ENCODE measurements around the gene CHFR.
"Not testable (repeated sequence)": the region's sequence is repeated elsewhere in the genome, so short reads cannot be mapped to it uniquely, and the experiment has no call there.

CHFR gene, protein sequence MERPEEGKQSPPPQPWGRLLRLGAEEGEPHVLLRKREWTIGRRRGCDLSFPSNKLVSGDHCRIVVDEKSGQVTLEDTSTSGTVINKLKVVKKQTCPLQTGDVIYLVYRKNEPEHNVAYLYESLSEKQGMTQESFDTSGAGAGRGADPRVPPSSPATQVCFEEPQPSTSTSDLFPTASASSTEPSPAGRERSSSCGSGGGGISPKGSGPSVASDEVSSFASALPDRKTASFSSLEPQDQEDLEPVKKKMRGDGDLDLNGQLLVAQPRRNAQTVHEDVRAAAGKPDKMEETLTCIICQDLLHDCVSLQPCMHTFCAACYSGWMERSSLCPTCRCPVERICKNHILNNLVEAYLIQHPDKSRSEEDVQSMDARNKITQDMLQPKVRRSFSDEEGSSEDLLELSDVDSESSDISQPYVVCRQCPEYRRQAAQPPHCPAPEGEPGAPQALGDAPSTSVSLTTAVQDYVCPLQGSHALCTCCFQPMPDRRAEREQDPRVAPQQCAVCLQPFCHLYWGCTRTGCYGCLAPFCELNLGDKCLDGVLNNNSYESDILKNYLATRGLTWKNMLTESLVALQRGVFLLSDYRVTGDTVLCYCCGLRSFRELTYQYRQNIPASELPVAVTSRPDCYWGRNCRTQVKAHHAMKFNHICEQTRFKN

DNA sequence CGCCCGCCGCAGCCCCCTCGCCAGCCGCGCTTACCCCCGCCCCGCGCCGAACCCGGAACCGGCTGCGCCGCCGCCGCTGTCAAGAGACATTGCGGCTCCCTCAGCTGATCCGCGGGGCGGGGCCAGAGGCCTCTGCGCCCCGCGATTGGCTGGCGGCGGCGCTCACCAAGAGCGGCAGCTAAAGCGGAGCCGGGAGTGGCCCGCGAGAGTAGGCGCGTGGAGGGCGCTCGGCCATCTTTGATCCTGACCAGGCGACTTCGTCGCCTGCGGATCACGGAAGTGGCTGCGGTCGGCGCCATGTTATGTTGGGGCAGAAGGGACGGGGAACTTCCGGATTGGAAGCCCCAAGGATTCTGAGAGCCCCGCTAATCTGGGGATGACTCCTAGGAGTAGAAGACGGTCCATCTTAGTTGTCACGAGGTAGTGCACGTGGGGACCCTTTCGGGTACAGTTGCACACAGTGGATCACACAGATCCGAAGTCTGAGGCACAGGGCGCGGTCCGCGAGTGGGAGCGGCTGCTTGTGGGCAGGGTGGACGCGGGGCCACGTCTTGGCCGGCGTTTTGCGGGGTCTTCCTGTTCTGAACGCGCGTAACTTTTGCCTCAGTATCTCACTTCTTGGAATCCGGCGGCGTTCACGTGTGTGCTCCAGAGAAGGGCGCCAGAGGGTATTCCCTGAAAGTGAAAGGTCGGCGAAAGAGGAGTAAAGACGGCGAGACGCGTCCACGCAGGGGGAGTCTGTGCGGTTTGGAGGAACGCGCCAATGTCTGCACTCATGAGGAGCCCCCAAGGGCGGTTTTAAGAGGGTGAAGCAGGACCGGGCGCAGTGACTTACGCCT, at the start of gene CHFR:
Gene CHFR, minus strand, starts transcription at position 93 of the 839 bp plus-strand sequence. CDS start 277 bp downstream, outside the sequence.
- DNase-seq, result peak; percentile 94 to 97

DNA sequence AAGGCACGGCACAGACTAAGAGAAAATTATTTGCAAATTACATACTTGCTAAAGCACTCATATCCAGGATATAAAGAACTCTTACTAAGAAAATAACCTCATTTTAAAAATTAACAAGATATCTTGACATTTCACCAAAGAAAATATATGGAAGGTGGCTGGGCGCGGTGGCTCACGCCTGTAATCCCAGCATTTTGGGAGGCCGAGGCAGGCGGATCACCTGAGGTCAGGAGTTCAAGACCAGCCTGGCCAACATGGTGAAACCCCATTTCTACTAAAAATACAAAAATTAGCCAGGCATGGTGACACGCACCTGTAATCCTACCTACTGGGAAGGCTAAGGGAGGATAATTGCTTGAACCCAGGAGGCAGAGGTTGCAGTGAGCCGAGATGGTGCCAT, 49.5 kb upstream of the CHFR start:
- not testable (repeated sequence) for DNase-seq

DNA sequence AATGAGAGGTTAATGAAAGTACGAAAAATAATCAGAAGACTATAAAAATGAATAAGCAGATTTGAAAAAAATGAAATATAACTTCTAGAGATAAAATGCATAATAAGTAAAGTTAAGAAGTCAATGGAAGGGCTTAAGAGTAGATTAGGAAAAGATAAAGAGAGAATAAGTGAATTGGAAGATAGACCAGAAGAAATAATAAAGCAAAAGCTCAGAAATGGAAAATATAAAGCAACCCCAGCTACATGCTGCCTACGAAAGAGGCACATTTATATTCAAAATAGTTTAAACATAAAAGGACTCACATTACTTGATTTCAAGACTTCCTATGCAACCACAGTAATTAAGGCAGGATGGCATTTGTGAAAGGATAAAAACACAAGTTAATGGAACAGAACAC, 48.8 kb upstream of the CHFR start:
- DNase-seq, result no peak

DNA sequence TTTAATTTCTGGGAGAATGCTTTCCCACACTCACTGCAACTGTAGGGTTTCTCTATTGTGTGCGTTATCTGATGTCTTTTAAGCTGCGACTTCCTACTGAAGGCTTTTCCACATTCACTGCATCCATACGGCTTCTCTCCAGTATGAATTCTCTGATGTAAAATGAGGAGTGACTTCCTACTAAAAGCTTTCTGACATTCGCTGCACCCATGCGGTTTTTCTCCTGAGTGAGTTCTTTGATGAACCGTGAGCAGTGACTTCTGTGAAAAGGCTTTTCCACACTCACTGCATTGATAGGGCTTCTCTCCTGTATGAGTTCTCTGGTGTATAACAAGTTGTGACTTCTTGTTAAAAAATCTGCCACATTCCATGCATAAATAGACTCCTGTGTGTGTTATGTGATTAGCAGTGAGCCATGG, 39.0 kb upstream of the CHFR start:
- no peak for DNase-seq

DNA sequence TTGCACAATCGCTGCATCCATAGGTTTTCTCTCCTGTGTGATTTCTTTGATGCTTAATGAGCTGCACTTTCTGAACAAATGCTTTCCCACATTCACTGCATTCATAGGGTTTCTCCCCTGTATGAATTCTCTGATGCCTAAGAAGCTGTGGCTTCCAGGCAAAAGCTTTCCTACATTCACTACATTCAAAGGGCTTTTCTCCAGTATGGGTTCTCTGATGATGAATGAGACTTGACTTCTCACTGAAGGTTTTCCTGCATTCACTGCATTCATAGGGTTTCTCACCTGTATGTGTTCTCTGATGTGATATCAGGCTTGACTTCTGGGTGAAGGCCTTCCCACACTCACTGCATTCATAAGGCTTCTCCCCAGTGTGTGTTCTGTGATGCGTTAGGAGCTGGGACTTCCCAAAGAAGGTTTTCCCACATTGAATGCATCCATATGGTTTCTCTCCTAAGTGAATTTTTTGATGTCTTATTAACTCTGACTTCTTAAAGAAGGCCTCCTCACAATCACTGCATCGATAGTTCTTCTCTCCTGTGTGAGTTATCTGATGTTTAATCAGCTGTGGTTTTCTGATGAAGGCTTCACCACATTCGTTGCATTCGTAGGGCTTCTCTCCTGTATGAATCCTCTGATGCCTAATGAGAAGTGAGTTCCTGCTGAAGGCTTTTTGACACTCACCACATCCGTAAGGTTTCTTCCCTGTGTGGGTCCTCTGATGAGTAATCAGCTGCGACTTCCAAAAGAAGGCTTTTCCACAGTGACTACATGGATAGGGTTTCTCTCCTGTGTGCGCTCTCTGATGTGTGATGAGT, 38.4 kb upstream of the CHFR start:
- DNase-seq, result no peak

DNA sequence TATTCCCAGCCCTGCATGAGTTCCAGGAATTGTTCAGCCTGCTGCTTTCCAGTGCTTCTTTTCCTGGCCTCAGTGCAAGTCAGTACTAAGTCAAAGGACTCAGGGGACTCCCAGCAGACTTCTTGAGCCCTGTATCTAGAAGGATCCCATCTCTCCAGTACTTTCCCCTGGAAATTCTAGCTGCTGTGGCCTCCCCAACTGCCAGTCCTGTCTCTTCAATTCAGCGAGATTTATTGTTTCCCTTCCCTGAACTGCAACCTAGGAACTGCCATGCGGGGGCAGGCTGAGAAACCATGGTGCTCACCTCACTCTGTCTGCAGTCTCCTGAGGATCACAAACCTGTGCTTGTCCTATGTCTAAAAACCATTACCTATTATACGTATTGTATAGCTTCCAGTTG, 37.0 kb upstream of the CHFR start:
- DNase-seq, result no peak

DNA sequence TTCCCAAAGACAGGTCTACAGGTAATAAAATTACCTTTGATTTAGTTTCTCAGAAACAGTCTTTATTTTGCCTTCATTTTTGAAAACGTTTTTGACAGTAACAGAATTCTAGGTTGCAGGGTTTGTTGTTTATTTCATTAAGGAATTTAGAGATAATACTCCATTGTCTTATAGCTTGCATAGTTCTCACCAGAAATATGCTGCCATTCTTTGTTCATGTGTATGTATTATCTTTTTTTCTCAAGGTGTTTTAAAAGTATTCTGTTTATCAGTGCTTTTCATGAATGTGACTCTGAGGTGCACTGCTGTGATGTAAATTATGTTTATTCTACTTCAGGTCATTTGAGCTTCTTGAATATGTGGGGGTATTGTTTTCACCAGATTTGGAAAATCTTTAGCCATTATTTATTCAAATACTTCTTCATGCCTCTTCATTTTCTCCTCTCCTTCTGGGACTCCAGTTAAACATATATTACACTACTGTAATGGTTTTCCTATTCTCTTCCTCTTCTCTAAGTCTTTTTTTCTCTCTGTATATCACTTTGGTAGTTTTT, 36.0 kb upstream of the CHFR start:
- DNase-seq, result no peak

DNA sequence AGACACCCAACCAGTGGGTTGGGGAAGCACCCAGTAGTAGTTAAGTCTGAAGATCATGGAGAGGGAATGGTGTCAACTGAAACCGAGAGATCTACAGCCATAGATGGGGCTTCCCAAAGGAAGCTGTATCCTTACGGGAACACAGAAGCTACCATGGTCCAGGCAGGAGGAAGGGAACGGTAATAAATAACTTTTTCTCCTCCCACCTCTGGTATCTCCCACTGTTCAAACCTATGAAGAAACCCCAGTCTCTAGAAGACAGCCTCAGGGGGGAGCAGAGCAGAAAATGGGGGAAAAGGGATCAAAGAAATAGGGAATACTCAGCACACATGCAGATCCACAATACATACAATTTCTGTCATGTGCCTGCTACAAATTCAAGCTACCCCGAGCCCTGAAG, 35.3 kb upstream of the CHFR start:
- DNase-seq, result no peak

DNA sequence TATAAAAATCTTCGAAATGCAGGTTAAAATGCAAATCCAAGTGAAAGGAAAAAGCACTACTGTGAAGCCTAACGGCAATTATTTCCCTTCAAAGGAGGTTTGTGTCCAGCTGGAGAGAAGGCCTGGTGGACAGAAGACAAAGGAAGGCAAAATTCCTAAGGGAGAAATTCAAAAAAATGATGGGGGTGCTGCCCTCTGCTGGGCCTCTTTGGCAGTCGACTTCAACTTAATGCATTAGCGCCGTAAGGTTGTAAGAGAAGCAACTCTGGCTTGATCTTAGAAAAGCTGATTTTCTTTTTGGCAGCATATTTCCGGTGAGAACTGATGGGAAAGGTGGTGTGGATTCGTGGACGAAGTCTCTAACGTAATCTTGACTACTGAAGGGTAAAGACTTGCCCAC, 34.3 kb upstream of the CHFR start:
- DNase-seq, result no peak

DNA sequence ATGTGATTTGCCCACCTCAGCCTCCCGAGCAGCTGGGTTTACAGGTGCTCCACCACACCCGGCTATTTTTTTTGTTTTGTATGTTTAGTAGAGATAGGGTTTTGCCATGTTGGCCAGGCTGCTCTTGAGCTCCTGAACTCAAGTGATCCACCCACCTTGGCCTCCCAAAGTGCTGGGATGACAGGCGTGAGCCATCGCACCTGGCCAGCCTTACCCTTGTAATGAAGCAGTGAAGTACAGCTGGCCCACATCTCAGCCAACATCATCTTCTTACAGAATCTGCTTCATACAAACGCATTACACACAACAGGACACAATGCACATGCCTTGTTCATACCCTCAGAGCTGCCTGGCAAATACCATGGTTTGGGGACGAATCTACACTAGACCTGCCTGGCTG, 31.3 kb upstream of the CHFR start:
- no peak for DNase-seq

DNA sequence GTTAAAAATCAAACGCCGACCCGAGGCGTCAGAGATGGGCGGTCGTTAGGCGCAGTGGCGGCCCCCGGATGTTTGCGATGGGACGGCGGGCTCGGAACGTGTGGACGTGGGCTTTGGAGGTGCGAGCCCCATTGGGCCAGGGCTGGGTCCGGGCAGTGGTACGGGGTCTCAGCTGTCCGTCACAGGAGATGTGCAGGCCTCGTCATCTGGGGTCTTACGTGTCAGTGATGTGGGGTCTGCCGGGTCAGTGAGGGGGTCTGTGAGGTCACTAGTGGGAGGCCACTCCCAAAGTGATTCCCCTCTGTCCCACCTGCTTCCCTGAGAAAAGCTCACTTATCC, 21.6 kb upstream of the CHFR start:
- DNase-seq, result no peak

DNA sequence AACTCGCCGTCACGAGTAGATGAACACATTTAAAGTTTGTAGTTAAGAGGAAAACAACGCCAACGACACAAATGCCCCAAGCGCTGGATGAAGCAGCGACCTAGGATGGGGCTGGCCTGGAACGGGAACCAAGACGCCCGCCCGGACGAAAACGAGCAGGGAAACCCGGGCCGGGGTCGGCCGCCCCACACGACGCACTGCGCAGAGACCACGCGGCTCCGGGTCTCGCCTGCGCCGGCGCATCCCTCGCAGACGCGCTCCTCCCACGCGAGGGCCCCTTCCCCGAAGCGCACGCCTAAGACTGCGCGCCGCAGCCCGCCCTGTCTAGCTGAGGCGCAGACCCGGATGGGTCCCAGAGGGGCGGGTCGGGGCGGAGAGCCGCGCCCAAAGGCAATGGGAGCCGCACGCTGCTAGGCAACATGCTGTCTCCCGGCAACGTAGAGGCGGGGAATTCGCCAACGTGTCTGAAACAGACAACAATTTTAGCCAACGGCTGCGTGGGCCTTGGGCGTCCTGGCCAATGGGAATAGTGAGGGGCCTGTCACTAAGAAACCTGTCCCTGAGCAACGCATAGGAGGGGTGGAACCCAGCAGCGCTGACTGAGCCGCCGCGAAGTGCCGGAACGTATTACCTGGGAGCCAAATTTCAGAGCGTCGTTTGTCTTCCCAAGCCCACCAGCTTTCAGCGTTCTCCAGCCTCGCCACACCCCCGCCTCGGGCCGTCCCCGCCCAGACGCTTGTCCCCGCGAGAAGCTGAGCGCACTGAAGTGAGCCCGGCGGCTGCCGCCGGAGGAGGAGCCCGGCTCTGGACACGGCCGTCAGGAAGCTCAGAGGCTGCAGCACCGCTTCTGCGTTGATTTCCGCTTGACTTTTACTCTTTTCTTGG, 21.0 kb upstream of the CHFR start:
- DNase-seq, result peak; percentile 92 to 93

DNA sequence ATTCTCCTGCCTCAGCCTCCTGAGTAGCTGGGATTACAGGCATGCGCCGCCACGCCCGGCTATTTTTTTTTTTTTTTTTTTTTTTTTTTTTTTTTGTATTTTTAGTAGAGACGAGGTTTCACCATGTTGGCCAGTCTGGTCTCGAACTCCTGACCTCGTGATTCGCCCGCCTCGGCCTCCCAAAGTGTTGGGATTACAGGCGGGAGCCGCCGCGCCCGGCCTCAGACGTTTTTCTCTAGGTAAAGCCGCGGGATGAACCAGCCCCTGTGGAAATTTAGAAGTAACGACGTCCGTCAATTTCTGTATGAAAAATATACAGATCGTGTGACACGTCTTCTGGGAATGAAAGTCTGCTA, 20.4 kb upstream of the CHFR start:
- DNase-seq, result not testable (repeated sequence)

DNA sequence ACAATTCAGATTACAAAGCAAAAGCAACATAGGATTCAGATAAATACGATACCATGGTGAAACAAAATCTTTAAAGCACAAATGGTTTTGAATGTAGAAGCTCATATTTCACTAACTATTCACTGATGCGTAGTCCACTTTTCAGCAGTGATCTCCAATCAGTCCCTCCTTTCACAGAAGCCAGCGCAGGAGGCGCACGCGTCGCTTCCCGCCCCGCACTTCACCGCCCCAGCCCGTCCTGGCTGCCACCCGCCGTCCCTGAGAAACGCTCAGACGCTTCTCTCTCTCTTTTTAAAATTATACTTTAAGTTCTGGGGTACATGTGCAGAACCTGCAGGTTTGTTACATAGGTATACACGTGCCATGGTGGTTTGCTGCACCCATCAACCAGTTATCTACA, 19.8 kb upstream of the CHFR start:
- no peak for DNase-seq

DNA sequence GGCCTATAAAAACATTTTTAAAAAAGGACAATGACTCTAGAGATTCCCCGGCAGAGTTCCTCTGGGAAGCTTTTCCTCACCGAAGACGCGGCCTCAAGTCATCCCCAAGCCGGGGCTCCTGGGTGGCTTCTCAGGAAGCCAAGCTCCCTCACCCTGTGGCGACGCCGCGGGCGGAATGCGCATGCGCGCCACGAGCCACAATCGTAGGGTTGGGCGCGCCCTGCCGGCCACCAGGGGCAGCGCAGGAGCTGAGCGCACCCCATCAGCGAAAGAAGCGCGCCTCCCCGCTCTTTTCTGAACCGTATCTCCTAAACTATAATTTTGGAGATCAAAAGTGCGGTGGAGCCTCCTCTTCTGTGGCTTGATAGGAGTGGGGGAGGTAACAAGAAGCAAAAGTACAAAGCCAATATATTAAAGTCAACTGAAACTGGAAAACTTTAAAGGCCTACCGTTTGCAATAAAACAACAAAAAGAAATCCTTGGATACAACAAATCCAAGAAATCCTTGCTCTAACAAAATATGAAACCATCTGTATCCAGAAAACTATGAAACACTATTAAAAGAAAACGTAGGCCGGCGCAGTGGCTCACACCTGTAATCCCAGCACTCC, 17.4 kb upstream of the CHFR start:
- DNase-seq, result peak in 1 of 2 donors; percentile 31

DNA sequence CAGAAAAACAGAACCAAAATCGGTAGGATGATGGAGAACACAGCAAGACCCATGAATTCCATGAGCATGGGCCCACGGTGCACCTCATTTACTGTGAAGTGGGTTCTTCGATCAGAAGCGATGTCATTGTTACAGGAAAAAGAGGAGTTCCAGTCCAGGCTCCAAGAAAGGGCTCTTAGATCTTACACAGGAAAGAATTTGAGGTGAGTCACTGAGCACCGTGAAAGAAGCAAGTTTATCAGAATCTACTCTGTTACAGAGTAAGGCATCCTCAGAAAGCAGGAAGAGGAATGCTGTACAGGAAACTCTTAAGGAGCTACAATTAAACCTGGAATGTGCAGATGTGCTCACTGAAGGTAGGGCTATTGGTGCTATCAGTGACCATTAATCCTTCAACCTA, 11.6 kb upstream of the CHFR start:
- no peak for DNase-seq

DNA sequence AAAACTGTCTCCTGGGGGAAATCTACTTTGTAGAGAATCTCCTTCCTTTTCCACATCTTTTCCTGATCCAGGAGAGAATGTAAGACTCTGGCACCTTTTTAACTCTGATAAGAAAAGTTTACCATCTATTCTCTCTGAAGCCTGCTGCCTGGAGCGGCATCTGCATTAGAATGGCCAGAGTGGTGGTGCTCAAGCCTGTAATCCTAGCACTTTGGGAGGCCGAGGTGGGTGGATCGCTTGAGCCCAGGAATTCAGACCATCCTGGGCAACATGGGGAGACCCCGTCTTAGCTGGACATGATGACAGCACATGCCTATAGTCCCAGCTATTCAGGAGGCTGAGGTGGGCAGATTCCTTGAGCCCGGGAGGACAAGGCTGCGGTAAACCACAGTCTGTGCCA, 1.4 kb upstream of the CHFR start:
- no peak for DNase-seq

DNA sequence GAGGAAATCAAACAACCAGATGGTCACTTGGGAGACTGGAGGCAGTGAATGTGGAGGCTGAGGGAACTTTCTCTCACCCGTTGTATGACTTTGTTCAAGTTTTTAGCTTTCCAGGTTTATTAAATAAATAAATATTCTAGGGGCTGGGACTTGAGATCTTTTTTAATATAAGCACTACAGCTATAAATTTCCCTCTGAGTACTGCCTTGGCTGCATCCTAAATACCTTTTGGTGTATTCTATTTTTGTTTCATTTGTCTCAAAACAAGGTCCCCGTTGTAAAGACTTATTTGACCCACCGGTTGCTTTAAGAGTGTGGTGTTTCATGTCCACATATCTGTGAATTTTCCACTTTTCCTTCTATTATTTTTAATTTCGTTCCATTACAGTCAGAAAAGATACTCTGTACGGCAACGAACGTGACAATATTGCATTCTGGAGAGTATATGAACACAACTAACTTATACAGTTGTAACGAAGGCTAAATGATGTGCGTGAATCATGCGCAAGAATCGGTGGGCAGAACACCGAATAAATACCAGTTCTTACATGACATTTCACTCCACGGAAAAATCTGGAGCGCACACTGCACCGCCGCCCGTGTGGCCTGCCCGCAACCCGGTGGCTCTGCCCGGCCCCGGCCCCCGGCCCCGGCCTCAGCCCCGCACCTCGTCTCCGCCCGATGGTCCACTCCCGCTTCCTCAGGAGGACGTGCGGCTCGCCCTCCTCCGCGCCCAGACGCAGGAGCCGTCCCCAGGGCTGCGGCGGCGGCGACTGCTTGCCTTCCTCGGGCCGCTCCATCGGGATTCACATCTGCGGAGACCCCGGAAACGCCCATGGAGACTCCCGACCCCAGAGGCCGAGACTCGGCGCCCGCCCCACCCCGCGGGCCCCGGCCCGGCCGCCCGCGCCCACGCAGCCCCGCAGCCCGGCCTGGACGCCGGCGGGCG, 602 bp downstream of the CHFR start:
- no peak for DNase-seq

DNA sequence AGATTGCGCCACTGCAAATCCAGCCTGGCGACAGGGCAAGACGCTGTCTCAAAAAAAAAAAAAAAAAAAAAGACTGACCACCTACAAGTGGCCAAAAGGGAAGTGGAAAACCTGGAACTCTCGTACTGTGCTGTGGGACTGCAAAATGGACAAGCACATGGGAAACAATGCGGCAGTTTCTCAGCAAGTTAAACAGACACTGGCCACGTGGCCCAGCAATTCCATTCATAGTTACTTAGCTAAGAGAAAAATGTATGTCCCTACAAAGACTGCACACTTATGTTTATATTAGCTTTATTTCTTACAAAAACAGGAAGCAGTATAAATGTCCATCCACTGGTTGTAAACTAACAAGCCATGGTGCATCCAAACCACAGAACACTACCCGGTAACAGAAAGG, 5.6 kb downstream of the CHFR start:
- DNase-seq, result no peak

DNA sequence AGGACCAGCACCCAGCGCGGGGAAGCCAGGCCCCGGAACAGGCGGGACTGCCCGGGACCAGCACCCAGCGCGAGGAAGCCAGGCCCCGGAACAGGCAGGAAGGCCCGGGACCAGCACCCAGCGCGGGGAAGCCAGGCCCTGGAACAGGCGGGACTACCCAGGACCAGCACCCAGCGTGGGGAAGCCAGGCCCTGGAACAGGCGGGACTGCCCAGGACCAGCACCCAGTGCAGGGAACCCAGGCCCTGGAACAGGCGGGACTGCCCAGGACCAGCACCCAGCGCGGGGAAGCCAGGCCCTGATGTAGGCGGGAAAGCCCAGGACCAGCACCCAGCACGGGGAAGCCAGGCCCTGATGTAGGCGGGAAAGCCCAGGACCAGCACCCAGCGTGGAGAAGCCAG, 12.8 kb downstream of the CHFR start:
- DNase-seq, result not testable (repeated sequence)

Data from hippocampal formation (tissue), 2 donors.